ENCODE data around the gene RNF220. TPM values are rescaled to one million over a fixed set of nuclear protein-coding genes. Genes with fewer than 3 reads are reported as not detected.

The RNF220 gene
- polyA plus RNA-seq, 1 donor (not counting 4 experiments of a cell fraction or from before 2014, with no cell fraction given) = 42.7 TPM

- H3K4me1 ChIP-seq (ENCODE audit: control insufficient read depth, extremely low read depth, insufficient read depth, low read length) = no peaks in the 10 kb centered on the region
- H3K27me3 ChIP-seq (ENCODE audit: control insufficient read depth, extremely low read depth, insufficient read depth, low read length) = no peaks in the 10 kb centered on the region
- no peaks in the 10 kb centered on the region for H3K79me2 ChIP-seq (ENCODE audit: control insufficient read depth, insufficient read depth, low read length)
- TF ChIP-seq EZH2 (IDR thresholded peaks at IDR 0.05; ENCODE audit: low read length) (no peak), CTCF (optimal IDR thresholded peaks at IDR 0.05 in 1 of 3, IDR thresholded peaks at IDR 0.05 in 1 of 3, conservative IDR thresholded peaks at IDR 0.05 in 1 of 3; ENCODE audit: extremely low read depth in 1 of 3, insufficient read depth in 2 of 3, low read length in 3 of 3) (no peak)
- H3K4me3 ChIP-seq (ENCODE audit: control insufficient read depth in 2 of 3, extremely low read depth in 1 of 3, insufficient read depth in 2 of 3, low read depth in 1 of 3, low read length in 3 of 3) = no peak overlapping the region
- no peak overlapping the region for H3K4me2 ChIP-seq (ENCODE audit: control insufficient read depth, extremely low read depth, insufficient read depth, low read depth, low read length)
- H3K36me3 ChIP-seq (ENCODE audit: control insufficient read depth in 2 of 2, extremely low read depth in 1 of 2, insufficient read depth in 2 of 2, low read length in 2 of 2) = no peaks in the 10 kb centered on the region
- no peak overlapping the region for H2AFZ ChIP-seq (ENCODE audit: control insufficient read depth, low read length)
- DNase-seq (ENCODE audit: low read depth, low spot score) (no peak), FAIRE-seq (no peak)
- no peaks in the 10 kb centered on the region for H3K9me3 ChIP-seq (ENCODE audit: control insufficient read depth, low read depth, low read length)
- H3K27ac ChIP-seq (ENCODE audit: control insufficient read depth, insufficient read depth, low read length) = no peak overlapping the region
- H3K9me1 ChIP-seq (ENCODE audit: control insufficient read depth, extremely low read depth, insufficient read depth, low read length) = no peaks in the 10 kb centered on the region
- dilution Hi-C loops (cut with MboI; ENCODE audit: extremely low pct_ligation_motif_present, low sequenced_read_pairs) = no loop called here
- no peak overlapping the region for H3K9ac ChIP-seq (ENCODE audit: control insufficient read depth, extremely low read depth, insufficient read depth, low read length)
- H4K20me1 ChIP-seq (ENCODE audit: control insufficient read depth, extremely low read depth, insufficient read depth, low read length) = no peaks in the 10 kb centered on the region
These were observed 254.5 kb downstream of the RNF220 start for GRCh38 chr1:44659566-44659965.

- H3K4me2 ChIP-seq (ENCODE audit: control insufficient read depth, extremely low read depth, insufficient read depth, low read depth, low read length) = no peak overlapping the region
- no peak overlapping the region for H3K27ac ChIP-seq (ENCODE audit: control insufficient read depth, insufficient read depth, low read length)
- no peaks in the 10 kb centered on the region for H3K79me2 ChIP-seq (ENCODE audit: control insufficient read depth, insufficient read depth, low read length)
- dilution Hi-C loops (cut with MboI; ENCODE audit: extremely low pct_ligation_motif_present, low sequenced_read_pairs) = no loop called here
- H3K27me3 ChIP-seq (ENCODE audit: control insufficient read depth, extremely low read depth, insufficient read depth, low read length) = no peaks in the 10 kb centered on the region
- no peak overlapping the region for H2AFZ ChIP-seq (ENCODE audit: control insufficient read depth, low read length)
- no peaks in the 10 kb centered on the region for H3K9me3 ChIP-seq (ENCODE audit: control insufficient read depth, low read depth, low read length)
- TF ChIP-seq EZH2 (IDR thresholded peaks at IDR 0.05; ENCODE audit: low read length) (no peak), CTCF (optimal IDR thresholded peaks at IDR 0.05 in 1 of 3, IDR thresholded peaks at IDR 0.05 in 1 of 3, conservative IDR thresholded peaks at IDR 0.05 in 1 of 3; ENCODE audit: extremely low read depth in 1 of 3, insufficient read depth in 2 of 3, low read length in 3 of 3) (no peak)
- no peaks in the 10 kb centered on the region for H4K20me1 ChIP-seq (ENCODE audit: control insufficient read depth, extremely low read depth, insufficient read depth, low read length)
- H3K36me3 ChIP-seq (ENCODE audit: control insufficient read depth in 2 of 2, extremely low read depth in 1 of 2, insufficient read depth in 2 of 2, low read length in 2 of 2) = no peaks in the 10 kb centered on the region
- H3K4me3 ChIP-seq (ENCODE audit: control insufficient read depth in 2 of 3, extremely low read depth in 1 of 3, insufficient read depth in 2 of 3, low read depth in 1 of 3, low read length in 3 of 3) = no peak overlapping the region
- no peak overlapping the region for H3K9ac ChIP-seq (ENCODE audit: control insufficient read depth, extremely low read depth, insufficient read depth, low read length)
- no peak for FAIRE-seq
- no peaks in the 10 kb centered on the region for H3K4me1 ChIP-seq (ENCODE audit: control insufficient read depth, extremely low read depth, insufficient read depth, low read length)
- H3K9me1 ChIP-seq (ENCODE audit: control insufficient read depth, extremely low read depth, insufficient read depth, low read length) = no peaks in the 10 kb centered on the region
- no peak for DNase-seq (ENCODE audit: low read depth, low spot score)
These were observed 255.1 kb downstream of the RNF220 start for GRCh38 chr1:44660176-44660575.
